CD4-positive, alpha-beta T cell treated with Interleukin-6 for 4 hours (primary cell): ENCODE measurements around the gene SLC24A3.
A peak's percentile ranks its signal among the peaks of the same experiment; 100 is the strongest.
"Not testable (repeated sequence)": the region's sequence is repeated elsewhere in the genome, so short reads cannot be mapped to it uniquely, and the experiment has no call there.

Source experiments
- DNase-seq: peaks from one replicate; pipeline ENCODE4 v3.0.0-alpha.2; 2020; ENCODE audit warnings: mixed read lengths

SLC24A3 gene

DNA sequence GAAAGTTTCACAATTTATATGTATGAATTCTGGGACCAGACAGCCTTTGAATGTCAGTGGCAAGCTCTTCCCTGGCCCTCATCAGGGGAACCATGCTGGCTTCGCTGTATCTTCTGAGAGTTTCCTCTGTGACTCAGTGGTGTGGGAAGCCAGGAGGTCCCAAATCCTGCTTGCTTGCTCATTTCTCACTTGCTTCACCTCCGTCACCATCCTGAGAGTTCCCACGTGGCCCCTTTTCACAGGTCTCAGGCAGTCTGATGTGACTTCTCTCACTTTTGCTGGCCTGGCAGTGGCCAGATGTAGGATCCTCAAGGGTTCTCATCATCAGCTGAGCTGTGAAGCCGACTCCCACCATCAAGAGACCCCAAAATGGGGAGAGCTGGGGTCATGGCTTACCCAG lies 517.2 kb downstream of the SLC24A3 start:
- no peak for DNase-seq

DNA sequence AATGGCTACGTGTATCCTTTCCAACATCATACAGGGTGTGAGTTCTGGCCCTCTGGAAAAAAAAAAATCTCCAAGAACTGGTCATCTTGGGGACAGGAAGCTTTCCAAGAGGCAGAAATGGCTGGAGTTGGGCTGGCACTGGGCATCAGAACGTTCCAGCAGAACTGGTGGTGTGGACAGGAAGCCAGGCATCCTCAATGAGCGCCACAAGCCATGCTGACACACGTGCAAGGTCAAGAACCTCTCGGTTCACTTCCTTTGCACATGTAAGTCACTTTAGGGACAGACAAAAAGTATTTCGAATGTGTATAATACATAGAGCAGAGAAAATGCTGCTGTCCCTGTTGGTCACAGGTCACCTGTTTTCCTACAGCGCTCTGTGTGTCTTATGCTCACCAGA lies 518.3 kb downstream of the SLC24A3 start:
- DNase-seq, result no peak

DNA sequence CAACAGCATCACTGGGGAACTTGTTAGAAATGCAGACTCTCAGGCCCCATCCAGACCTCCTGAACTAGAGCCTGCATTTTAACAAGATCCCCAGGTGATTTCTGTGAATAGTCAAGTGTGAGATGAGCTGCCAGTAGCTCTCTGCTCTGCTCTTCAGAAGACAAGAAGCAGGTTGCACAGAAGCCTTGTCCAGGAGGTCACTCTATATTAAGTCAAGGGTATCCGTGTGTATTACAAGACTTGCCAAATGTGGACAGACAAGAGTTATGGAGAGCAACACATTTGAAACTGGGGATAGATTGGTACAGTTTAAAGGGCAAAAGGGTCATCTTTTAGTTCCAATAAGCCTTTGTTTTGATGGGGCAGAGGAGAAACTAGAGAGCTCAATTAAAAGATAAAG lies 522.4 kb downstream of the SLC24A3 start:
- DNase-seq, result no peak

DNA sequence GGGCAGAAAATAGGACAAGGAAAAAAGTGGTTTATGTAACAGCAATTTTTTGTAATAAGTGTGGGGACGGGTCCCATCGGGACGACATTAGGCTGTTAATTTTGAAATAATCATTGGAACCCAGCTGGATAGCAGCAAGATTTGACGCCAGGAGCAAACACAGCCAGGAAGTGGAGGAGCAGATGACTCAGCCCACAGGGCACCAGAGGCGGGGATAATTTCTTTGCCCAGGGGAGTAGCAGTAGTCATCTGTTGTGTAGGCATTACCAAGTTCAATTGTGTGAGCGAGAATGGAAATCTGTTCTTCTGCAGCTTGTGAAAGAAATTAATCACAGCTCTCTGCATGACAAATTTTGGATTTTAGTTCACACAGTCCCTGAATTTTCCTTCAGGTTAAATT lies 523.0 kb downstream of the SLC24A3 start:
- no peak for DNase-seq

DNA sequence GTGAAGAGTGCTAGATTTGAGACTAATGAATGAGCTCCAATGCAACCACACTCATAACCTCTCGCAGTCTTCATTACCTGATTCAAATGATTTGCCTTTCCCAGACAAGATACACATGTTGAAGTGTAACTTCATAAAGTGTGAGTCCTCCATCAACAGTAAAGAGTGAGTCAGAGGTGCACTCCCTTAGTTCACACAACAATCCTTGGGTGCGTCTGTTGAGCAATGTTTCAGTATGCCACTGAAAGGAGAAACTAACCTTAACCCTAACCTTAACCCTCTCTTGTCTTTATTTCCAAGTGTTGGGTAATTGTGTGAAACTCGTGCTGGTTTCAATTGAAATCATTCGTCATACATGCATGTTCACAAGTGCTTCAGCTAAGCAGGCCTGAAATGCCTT lies 524.6 kb downstream of the SLC24A3 start:
- no peak for DNase-seq

DNA sequence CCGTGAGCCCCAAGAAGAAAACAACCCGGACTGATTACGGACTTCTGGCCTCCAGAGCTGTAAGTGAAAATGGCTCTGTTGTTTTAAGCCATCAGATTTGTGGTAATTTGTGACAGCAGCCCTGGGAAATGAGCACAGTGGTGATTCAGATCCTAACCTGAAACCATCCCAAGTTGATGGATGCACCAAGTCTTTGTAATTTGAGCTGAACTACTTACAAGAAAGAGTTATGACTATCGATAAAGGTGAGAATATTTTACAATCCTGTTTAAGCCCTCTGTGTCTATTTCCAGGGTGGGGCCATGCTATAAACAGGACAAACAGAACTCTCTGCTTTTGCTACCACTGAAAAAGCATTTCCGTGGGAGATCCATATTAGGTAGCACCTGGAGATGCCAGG lies 526.5 kb downstream of the SLC24A3 start:
- DNase-seq, result no peak

DNA sequence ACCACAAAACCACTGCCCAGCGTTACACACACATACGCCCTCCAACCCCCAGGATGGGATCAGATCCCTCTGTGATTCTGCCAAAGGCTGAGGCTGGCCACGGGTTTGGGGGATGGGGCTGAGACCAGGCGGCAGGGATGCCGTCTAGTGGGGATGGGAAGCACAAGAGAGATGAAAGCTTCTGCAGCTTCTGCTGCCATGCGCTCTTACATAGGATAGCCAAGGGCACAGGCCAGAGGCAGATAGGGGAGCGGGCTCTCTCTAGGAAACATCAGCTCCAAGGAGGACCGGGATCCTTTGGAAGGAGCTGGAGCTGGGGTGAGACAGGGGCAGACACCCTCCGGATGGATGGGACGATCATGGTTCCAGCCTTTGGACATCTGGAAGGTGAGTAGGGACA lies 526.9 kb downstream of the SLC24A3 start:
- no peak for DNase-seq

DNA sequence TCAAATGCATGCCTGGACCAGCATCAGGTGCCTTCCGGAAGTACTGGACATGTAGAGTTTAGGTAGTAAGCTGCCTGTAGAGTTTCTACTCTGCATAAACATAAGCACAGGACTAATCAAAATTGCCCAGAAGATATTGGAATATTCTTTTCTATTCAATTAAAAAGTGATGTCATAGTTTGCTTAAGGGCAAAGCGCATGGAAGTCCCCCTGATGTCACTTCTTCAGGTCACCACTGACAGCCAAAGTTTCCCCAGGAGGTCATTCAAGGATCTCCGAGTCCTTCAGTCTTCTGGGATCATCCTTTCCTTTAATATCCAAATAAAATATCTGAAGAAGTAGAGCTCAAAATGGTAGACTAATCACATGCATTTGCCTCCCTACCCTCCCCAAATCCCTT lies 528.1 kb downstream of the SLC24A3 start:
- no peak for DNase-seq

DNA sequence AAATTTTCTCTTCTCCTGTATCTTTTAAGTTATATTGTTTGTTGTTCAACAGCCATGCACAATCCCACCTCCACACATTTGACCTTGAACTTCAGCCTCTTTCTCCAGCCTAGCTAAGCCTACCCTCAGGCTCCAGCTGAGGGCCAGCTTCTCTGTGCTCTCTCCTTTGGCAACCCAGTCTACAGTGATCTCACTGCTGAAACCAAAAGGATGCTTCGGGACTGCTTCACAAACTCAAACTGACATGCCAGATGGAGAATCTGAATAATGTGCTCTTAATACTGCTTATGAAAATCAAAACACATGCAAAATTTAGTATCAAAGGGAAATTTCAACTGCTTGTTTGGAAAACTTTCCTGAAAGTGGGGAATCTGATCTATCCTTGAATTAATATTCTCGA lies 529.5 kb downstream of the SLC24A3 start:
- no peak for DNase-seq

DNA sequence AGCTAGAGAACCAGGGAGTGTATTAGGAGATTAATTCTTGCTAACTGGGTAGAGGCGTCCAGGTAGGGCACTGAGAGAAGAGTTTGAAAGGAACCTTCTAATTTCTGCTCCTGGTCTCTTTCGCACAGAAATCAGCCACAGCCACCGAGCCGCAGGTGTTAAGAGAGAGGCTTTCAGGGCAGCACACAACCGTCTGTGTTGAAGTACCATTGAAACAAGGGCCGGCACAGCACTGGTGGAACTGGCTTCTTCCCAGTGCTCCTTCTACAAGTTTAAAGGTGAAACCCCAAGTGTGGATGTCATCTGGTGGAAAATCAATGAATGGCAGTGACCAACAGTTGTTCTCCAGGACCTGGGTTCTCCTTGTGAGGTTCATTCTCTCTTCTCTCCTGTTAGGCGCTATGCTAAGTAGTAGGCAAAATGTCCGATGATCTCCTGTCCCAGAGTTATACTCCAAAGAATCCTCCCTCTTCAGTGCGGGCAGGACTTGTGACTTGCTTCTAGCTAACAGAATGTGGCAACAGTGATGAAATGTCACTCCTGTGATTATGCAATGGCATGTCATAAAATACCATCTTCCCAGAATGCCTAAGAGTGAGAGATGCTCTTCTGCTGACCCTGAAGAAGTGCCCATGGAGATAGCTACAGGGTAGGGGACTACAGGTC lies 530.7 kb downstream of the SLC24A3 start:
- DNase-seq, result no peak

DNA sequence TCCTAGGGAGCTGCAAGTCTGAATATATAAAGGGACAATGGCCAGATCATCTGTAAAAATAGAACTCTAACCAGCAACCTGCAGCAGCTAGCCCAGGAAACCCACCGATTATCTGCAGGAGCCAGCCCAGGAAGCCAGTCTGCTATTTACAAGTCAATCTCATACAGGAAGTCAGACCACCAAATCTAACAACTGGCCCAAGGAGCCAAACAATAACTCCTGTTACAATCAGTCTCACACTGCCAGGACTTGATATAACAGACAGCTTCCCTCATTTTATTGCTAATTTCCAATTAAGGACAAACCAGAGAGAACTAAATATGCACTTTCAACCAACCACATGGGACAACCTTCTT lies 531.2 kb downstream of the SLC24A3 start:
- DNase-seq, result no peak

DNA sequence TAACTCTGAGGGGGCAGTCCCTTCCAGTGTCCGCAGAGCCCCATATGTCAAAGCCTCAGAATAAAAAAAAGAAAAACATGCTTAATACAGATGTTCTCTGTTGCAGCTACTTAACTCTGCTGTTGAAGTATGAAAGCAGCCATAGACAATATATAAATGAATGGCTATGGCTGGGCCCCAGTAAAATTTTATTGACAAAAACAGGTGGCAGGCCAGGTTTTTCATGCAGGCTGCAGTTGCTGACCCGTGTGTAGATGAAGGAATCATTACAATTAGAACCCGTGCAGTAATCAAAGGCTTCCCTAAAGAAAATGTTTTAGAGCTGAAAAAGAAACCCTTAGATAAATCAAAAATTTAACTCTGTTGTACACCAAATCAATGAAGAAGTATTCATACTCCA lies 532.7 kb downstream of the SLC24A3 start:
- no peak for DNase-seq

DNA sequence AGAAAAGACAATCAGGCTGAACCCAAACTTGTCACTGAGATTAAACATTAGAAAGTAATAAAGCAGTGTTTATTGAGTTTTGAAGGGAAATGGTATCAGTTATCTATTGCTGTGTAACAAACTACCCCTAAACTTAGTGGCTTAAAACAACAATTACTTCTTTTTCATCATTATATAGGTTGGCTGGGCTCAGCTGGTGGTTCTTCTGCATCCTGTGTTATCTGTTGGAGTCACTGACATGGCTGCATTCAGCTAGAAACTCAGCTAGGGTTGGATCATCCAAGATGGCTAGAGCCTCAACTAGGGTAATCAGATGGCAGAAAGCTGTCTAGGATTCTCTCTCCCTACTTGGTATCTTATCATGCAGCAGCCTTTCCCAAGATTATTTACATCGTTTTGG lies 533.1 kb downstream of the SLC24A3 start:
- no peak for DNase-seq

DNA sequence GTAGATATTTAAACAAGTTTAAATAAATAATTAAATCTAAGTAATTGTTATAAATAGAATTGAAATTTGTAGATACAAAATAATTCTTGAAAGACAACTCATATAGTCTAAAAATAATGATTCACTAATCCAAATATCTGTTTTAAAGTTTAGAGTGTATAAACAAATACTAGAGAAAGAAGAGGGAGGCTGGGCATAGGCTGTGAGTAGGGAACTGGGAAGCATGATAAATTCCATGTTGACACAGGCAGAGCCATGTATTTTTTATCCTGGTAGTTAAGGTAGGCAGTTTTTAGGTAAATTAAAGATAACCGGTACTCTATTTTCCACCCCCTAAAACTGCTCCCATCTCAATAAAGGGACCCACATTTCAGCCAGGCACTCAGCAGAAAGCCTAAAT lies 534.0 kb downstream of the SLC24A3 start:
- DNase-seq, result no peak

DNA sequence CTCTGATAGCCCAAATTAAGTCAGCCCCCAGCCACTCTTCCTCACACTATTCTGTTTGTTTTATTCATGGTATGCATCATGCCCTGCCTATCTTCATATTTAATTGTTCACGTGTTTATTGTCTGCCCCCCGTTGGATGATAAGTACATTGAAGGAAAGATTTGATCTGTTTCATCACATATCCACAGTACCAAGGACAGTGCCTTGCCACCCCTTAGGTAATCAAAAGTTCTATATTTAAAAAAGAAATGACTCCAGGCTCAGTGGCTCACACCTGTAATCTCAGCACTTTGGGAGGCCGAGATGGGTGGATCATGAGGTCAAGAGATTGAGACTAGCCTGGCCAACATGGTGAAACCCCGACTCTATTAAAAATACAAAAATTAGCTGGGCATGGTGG lies 535.5 kb downstream of the SLC24A3 start:
- no peak for DNase-seq

DNA sequence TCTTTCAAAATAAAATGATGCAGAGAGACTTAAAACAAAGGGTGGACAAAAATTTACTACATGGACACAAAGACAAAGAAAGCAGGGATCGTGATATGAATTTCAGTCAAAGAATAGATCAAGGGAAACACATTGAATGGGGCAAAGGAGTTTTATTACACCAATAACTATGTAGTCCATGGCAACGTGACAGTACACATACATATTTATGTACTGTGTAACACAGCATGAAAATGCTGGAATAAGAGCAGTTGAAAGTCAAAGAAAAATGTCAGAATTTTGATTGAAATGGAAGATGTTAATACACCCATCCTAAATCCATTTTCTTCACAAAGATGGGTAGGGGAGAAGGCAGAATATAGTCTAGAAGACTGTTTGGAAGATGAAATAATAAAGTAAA lies 536.2 kb downstream of the SLC24A3 start:
- DNase-seq, result no peak

DNA sequence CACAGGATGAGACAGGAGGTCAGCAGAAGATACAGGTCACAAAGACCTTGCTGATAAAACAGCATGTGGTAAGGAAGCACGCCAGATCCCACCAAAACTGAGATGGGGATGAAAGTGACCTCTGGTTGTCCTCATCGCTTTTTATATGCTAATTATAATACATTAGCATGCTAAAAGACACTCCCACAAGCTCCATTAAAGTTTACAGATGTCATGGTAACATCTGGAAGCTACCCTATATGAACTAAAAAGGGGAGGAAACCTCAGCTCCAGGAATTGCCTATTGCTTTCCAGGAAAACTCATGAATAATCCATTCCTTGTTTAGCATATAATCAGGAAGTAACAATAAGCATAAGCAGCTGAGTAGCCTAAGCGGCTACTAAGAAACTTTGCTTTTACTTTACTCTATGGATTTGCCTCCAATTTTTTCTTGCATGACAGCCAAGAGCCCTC lies 537.2 kb downstream of the SLC24A3 start:
- no peak for DNase-seq

DNA sequence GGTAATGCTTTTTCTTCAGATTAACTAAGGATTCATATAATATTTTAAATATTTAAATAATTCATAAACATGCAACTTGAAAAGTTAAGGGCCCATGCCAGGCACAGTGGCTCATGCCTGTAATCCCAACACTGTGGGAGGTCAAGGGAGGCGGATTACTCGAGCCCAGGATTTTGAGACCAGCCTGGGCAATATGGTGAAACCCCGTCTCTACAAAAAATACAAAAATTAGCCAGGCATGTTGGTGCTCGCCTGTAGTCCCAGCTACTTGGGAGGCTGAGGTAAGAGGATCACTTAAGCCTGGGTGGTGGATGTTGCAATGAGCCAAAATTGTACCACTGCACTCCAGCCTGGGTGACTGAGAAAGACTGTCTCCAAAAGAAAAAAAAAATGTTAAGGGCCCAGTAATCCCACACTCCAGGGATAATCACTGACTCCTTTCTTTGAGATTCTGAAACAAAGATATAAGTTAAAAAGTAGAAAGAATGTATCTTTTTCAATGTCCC lies 537.7 kb downstream of the SLC24A3 start:
- DNase-seq, result no peak

DNA sequence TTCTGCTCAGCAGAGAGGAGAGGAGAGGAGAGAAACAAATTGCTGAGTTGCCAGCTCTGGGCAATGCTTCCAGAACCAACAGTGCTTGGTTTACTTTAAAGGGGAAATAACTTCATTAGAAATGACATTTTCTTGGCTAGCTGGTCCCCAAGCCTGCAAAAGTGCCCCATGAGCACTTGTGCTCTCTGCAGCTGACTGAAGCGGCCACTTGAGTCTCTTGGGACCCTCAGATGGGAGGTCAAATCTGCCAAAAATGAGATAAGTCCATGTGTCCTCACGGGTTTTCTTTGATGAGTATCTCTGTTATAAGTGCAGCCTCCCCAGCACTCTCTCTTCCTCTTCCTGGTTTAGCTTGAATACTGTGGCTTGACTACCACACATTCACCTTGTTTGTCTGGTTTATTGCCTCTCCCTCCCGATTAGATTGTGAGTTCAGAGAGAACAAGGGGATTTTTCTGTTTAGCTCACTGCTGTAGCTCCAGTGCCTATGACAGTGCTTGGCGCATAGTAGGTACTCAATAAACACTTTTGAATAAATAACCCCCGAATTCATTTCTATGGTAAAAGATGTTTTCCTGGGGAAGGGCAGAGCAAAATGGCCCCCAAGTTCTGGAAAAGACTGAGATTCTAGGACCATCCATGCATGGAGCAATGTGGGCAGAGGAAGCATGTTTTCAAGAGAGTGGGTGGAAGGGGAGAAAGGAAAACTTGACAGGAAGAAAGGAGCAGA lies 538.6 kb downstream of the SLC24A3 start:
- DNase-seq, result no peak

DNA sequence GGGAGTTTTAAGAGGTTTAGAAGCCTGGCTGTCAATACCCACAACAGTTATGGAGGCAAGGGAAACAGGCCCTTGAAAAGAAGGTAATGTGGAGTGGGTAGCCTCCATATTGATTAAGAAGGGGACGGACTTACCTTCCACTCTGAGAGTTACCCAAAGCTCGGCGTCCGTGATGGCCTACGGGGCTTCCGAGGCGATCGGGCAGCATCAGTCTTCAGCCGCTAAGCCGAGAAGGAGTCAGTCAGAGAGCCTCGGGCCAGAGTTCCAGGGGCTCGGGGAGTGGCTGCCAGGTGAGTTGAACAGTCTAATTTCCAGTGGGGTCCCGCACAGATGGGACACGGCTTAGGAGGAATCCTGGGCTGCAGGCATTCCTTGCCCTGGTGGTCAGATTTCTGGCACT lies 541.8 kb downstream of the SLC24A3 start:
- not testable (repeated sequence) for DNase-seq

DNA sequence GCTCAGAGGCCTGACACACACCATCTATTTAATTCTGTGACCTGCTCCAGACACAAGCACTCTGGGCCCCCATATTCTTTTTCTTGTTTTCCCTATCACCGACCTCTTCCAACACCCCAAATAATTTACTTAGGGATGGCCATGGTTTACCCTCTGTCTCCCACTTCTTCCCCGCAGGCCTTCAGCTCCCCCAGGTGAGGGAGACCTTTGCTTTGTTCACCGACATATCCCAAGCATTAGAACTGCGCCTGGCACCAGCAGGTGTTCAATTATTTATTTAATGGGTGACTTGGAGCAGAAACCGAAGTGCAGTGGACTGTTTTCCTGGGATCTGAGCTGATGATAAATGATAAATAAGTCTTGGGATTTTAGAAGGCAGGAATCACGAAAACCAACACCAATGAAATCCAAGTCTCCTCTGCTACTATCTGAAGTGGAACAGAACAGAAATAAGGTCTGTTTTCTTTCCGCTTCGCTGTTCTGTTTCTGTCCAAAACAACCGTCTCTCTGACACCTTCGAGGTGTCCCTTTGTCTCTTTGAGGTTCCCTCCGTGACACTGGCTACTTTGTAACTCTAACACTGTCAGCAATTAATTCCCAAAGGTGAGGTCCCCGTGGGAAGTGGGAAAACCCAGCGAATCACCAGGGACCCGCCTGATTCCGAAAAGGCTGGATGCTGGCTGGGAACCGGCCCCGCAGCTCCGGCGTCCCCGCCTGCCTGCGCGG lies 544.5 kb downstream of the SLC24A3 start:
- DNase-seq, result no peak

DNA sequence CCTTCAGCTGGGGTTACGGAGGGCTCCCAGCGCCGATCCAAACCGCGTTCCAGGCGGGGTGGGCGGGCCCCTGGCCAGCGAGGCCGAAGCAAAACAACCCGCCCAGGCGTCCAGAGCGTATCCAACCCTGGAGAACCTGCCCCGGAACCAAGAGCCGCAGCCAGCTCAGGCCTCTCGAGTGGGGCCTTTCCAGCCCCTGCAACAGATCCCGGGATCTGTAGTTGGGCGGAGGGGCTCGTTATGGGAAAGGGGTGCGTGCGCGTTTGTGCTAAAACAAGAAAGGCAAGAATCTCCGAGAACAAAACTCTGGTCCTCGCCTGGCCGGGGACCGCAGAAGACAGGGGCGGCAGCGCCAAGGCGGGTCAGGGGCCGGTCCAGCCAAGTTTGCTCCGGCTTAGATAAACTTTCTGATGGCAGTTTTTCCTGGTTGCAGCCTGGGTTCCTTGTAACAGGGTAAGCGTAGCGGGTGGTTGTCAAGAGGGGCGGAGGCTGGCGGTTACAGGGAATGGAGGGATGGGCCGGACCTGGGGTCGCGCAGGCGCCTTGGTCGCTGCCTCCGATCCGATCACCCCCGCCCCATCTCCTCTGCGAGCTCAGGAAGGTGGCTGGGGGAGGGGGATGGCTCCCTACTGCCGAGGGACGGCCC lies 545.2 kb downstream of the SLC24A3 start:
- DNase-seq, result peak; percentile 9

DNA sequence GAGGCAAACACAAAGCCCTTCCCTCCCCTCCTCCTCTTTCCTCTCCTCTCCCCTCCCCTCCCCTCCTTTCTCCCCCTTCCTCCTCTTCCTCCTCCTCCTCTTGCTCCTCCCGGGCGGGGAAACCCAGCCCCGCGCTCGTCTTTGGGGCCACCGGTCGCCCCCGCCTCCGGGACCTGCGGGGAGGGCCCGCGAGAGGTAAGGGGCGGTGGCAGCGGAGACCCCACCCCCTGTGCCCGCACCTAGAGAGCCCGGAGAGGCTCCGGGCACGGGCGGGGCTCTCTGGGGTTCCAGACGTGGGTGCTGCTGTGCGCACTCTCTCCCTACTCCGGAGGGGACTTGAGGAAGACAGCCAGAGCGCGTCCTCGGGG lies 545.7 kb downstream of the SLC24A3 start, which contains the start of gene RIN2:
RIN2 (plus strand) TSS at position 126 of the 368 bp plus-strand sequence. CDS start 131,344 bp downstream, outside the sequence.
- DNase-seq, result no peak
